Right lobe of liver (tissue), 6 donors: ENCODE results near the gene TAF8. TPM values are rescaled to one million over a fixed set of nuclear protein-coding genes. Genes with fewer than 3 reads are reported as not detected.
A peak's percentile ranks its signal among the peaks of the same experiment; 100 is the strongest.

ENCODE experiments used
- ATAC-seq, 4 donors: fragments of 200-7000 bp; cut with Tn5 transposase; one replicate each; pipeline ENCODE4 v1.9.1; 2020; ENCODE audit warnings: mild to moderate bottlenecking in 4 of 4, moderate library complexity in 4 of 4
- DNase-seq, 3 donors: peaks; one replicate each; pipeline ENCODE4 v3.0.0-alpha.2; 2020
- H3K27ac ChIP-seq, 3 donors: fragments of 200-600 bp; one replicate each; pipeline ENCODE4 v1.8.0; 2022
- H3K27me3 ChIP-seq, 2 donors: fragments of 200-600 bp; one replicate each; pipeline ENCODE4 v1.8.0; 2022
- H3K36me3 ChIP-seq, 4 donors: fragments of 200-600 bp; sonication (generic) in 1 of 4; one replicate each; pipeline versions ENCODE4 v1.5.1 to v1.8.0; 2017 to 2022; ENCODE audit warnings: control low read depth in 1 of 4
- H3K4me1 ChIP-seq, 4 donors: fragments of 200-600 bp; sonication (generic) in 1 of 4; one replicate each; pipeline versions ENCODE4 v1.5.1 to v1.8.0; 2017 to 2022; ENCODE audit warnings: control low read depth in 1 of 4
- H3K4me3 ChIP-seq, 3 donors: fragments of 200-600 bp; one replicate each; pipeline ENCODE4 v1.8.0; 2022
- H3K9me3 ChIP-seq, 4 donors: fragments of 200-600 bp; sonication (generic) in 1 of 4; one replicate each; pipeline versions ENCODE4 v1.5.1 to v1.8.0; 2017 to 2022; ENCODE audit warnings: control low read depth in 1 of 4
- POLR2A ChIP-seq: fragments of 450-650 bp; IDR thresholded peaks from one replicate; pipeline ENCODE4 v1.6.1; 2017; ENCODE audit warnings: antibody characterized with exemption, mild to moderate bottlenecking
- WGBS: methylation state at CpG from one replicate; pipeline ENCODE4 v1.1.6; 2018; ENCODE audit warnings: low coverage, low lambda C conversion rate; ENCODE audit not compliant: insufficient coverage; ENCODE audit errors: missing lambda C conversion rate; 5-methylcytosine and 5-hydroxymethylcytosine counted together
- intact Hi-C, 2 donors: fragments of 100-400 bp; cut with DNase I; formaldehyde crosslinking; loops; one replicate each; pipeline versions ENCODE4 v1.11.2 to v1.14.1; 2022
- total RNA-seq, 6 experiments: library from RNA; depleted of rRNA in 2 of 6; stranded (reverse); fragments of >200 nt in 2 of 6; fragmentation: NEBNext Ultra II Directional in 3 of 6; extraction: Animal tissue kit (Norgen Biotek cat#: 25700) in 3 of 6; gene quantifications; one replicate each; pipeline versions ENCODE4 v1.1.0 to v1.2.4, GENCODE V29; 2016 to 2023
- TF ChIP-seq, protein P1 (sequence below), 4 donors: fragments of 200-600 bp in 3 of 4; fragments of 450-650 bp in 1 of 4; IDR thresholded peaks; one replicate each; pipeline versions ENCODE4 v1.5.1 to v1.8.0; 2016 to 2022; ENCODE audit warnings: antibody characterized with exemption in 4 of 4, mild to moderate bottlenecking in 2 of 4
- donor health status: DM: no; HTN: yes; CAD: no.
- donor health status: DM: no; HTN: no; CAD: no.
- donor health status: DM: no; HTN: no; CAD: no.
- donor health status: DM: no; HTN: yes; CAD: no.
- donor health status: DM: no; HTN: yes; CAD: no.

Gene TAF8
- total RNA-seq, 6 experiments from 2014 or later: 6.7 to 14.7 (median 11.9) TPM

DNA sequence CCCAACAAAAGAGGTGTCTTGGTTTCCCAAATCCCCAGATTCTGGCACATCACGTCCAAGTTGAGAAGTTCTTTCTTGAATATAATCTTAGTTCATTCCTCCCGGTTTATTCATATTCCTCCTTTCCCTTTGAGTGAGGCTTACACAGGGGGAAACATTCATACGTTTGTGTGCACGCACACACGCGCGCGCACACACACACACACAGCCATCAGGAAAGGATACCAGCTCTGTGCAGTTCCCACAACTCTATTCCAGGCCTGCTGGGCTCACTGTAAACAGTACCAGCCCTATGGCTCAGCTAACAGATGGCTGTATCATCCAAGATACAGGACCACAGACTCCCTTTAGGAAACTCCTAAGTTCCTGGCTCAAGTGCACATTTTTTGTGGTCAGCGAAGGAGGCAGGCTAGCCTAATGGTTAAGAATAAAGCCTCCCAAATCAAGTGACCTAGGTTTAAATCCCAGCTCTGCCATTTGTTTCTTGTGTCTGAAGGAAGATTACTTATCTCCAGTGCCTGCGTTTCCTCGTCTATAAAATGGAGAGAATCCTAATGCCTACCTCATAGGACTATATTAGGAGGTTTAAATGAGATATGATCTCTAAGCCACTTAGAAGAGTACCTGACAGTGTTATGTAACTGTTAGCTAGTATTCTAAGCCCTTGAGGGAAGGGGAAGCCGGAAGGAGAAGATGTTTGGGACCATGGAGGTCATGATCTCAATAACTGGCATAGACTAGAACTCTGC, 3.7 kb upstream of the TAF8 start:
- intact Hi-C loops: loop anchor here in 1 of 2 donors (10.0 kb wide), 2 partner anchors 112 to 262 kb away; partner anchors contain the start of genes PRICKLE4 and TOMM6
- Histone ChIP-seq H3K4me1 (peaks cover 0 to 37% (median 14%) of the 10 kb centered on the region in 4 donors), H3K9me3 (no peaks in the 10 kb centered on the region), H3K4me3 (peak overlapping the region in 2 of 3 donors; percentile 19 to 74), H3K36me3 (no peaks in the 10 kb centered on the region), H3K27ac (peak overlapping the region in 2 of 3 donors; percentile 72 to 93), H3K27me3 (no peaks in the 10 kb centered on the region)
- TF ChIP-seq, protein P1, sequence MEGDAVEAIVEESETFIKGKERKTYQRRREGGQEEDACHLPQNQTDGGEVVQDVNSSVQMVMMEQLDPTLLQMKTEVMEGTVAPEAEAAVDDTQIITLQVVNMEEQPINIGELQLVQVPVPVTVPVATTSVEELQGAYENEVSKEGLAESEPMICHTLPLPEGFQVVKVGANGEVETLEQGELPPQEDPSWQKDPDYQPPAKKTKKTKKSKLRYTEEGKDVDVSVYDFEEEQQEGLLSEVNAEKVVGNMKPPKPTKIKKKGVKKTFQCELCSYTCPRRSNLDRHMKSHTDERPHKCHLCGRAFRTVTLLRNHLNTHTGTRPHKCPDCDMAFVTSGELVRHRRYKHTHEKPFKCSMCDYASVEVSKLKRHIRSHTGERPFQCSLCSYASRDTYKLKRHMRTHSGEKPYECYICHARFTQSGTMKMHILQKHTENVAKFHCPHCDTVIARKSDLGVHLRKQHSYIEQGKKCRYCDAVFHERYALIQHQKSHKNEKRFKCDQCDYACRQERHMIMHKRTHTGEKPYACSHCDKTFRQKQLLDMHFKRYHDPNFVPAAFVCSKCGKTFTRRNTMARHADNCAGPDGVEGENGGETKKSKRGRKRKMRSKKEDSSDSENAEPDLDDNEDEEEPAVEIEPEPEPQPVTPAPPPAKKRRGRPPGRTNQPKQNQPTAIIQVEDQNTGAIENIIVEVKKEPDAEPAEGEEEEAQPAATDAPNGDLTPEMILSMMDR (IDR thresholded peaks at IDR 0.05): no peak
- no peak for TF ChIP-seq POLR2A
- WGBS: 64% methylated on average over 7 of the region's 12 CpGs
- ATAC-seq: no peak
- no peak for DNase-seq

GRCh38 chr6:42047213-42047590, 3.1 kb upstream of the TAF8 start:
- H3K36me3 ChIP-seq: peaks cover 0 to 3% (median 0%) of the 10 kb centered on the region in 4 donors
- TF ChIP-seq, protein P1 (IDR thresholded peaks at IDR 0.05): no peak
- DNase-seq: no peak
- peaks cover 0 to 43% (median 14%) of the 10 kb centered on the region in 4 donors for H3K4me1 ChIP-seq
- H3K4me3 ChIP-seq: peak overlapping the region in 2 of 3 donors; percentile 65 to 74
- peak overlapping the region in 2 of 3 donors; percentile 72 to 93 for H3K27ac ChIP-seq
- no peak for ATAC-seq
- H3K27me3 ChIP-seq: no peaks in the 10 kb centered on the region
- intact Hi-C loops: loop anchor here in 1 of 2 donors (10.0 kb wide), 2 partner anchors 112 to 262 kb away; partner anchors contain the start of genes PRICKLE4 and TOMM6
- H3K9me3 ChIP-seq: no peaks in the 10 kb centered on the region
- 21% methylated on average over 3 of the region's 4 CpGs for WGBS

DNA sequence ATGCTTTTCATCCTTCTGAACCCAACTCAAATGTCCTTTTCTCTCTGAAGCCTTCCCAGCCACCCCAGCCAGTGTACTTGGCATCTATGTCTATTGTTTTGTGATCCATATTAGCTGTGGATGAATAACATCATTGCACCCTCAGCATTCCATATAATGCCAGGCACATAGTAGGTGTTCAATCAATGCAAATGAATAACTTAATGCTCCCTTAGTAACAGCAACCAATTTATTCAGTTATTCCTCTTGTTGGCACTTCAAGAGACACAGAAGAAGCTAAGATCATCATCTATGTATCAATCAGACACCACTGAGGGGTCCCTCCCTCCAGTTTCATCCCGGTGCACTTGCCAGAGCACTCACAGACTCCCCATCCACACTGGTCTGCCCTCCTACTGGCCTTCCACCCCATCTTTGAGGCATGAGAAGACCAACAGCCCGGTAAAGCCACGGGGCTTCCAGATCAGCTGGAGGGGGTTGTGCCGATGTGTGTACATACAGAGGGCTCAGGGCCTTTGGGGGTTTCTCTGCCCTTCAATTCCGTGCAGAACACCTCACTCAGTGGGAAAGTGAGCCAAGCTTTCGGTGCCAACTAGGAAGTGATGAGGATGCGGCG, 2.4 kb upstream of the TAF8 start:
- no peak for TF ChIP-seq POLR2A
- TF ChIP-seq, protein P1 (IDR thresholded peaks at IDR 0.05): no peak
- WGBS: 2% methylated on average over 7 of the region's 8 CpGs
- Histone ChIP-seq H3K27me3 (no peaks in the 10 kb centered on the region), H3K4me1 (peaks cover 0 to 43% (median 14%) of the 10 kb centered on the region in 4 donors), H3K4me3 (peak overlapping the region; percentile 43 to 74 (median 65)), H3K27ac (peak overlapping the region; percentile 72 to 93 (median 72)), H3K36me3 (peaks cover 0 to 6% (median 1%) of the 10 kb centered on the region in 4 donors), H3K9me3 (no peaks in the 10 kb centered on the region)
- no peak for DNase-seq
- ATAC-seq: no peak
- intact Hi-C loops: loop anchor here in 1 of 2 donors (10.0 kb wide), 2 partner anchors 113 to 263 kb away; partner anchors contain the start of genes PRICKLE4 and TOMM6

GRCh38 chr6:42049116-42049809, 1.1 kb upstream of the TAF8 start:
- peak overlapping the region; percentile 43 to 82 (median 79) for H3K4me3 ChIP-seq
- H3K9me3 ChIP-seq: no peaks in the 10 kb centered on the region
- WGBS: 59% methylated on average over 25 of the region's 36 CpGs
- no peaks in the 10 kb centered on the region for H3K27me3 ChIP-seq
- H3K4me1 ChIP-seq: peaks cover 0 to 38% (median 11%) of the 10 kb centered on the region in 4 donors
- intact Hi-C loops: loop anchor here in 1 of 2 donors (10.0 kb wide), 2 partner anchors 114 to 264 kb away; partner anchors contain the start of genes PRICKLE4 and TOMM6
- TF ChIP-seq POLR2A: no peak
- TF ChIP-seq, protein P1 (IDR thresholded peaks at IDR 0.05): no peak
- no peak for ATAC-seq
- peak overlapping the region; percentile 72 to 93 (median 87) for H3K27ac ChIP-seq
- peak in 2 of 3 donors; percentile 52 to 61 for DNase-seq
- H3K36me3 ChIP-seq: peaks cover 0 to 17% (median 5%) of the 10 kb centered on the region in 4 donors
